IMR-90 (cell line): ENCODE data around the gene TEX52. TPM values are rescaled to one million over a fixed set of nuclear protein-coding genes. Genes with fewer than 3 reads are reported as not detected.
A peak's percentile ranks its signal among the peaks of the same experiment; 100 is the strongest.

ENCODE experiments used
- ATAC-seq: fragments of 200-7000 bp; cut with Tn5 transposase; 2 replicates; pipeline ENCODE4 v1.9.1; 2020; ENCODE audit warnings: low read depth, mild to moderate bottlenecking, moderate library complexity
- BruUV-seq: library from RNA; stranded (reverse); fragments of 400-500 nt; replicated peaks from 2 replicates; lab custom pipeline; 2021; lab: Mats Ljungman, UMichigan
- CTCF ChIA-PET: fragments of 300-600 bp; formaldehyde crosslinking; extraction: SDS; loops from one replicate; lab custom pipeline; 2021; ENCODE audit warnings: antibody characterized with exemption; lab: Yijun Ruan, JAX
- POLR2A ChIA-PET: fragments of 300-600 bp; sonication (Branson Sonifier 250); formaldehyde crosslinking; loops from one replicate; lab custom pipeline; 2022; ENCODE audit warnings: antibody characterized with exemption; ENCODE audit not compliant: unreplicated experiment; lab: Charles Lee
- DNase-seq: peaks from one replicate; pipeline ENCODE4 v3.0.0; 2013
- H2AFZ ChIP-seq: replicated peaks from 2 replicates; pipeline ENCODE3; 2013; ENCODE audit warnings: low read length, mild to moderate bottlenecking; ENCODE audit not compliant: poor library complexity
- H2AK5ac ChIP-seq: 2 replicates; pipeline ENCODE4 v1.6.1; 2013; ENCODE audit warnings: low read depth, low read length, inconsistent platforms
- H2AK9ac ChIP-seq: replicated peaks from 2 replicates; pipeline ENCODE3; 2013; ENCODE audit warnings: mild to moderate bottlenecking, low read depth, low read length, moderate library complexity; ENCODE audit not compliant: poor library complexity
- H2BK120ac ChIP-seq: 2 replicates; pipeline ENCODE4 v1.6.1; 2013; ENCODE audit warnings: low read depth, low read length, inconsistent platforms
- H2BK15ac ChIP-seq: 3 replicates; pipeline ENCODE4 v1.6.1; 2013; ENCODE audit warnings: low read depth, low read length, inconsistent platforms
- H2BK20ac ChIP-seq: 2 replicates; pipeline ENCODE4 v1.6.1; 2013; ENCODE audit warnings: low read depth, mild to moderate bottlenecking, inconsistent platforms, low read length, moderate library complexity
- H2BK5ac ChIP-seq: 2 replicates; pipeline ENCODE4 v1.6.1; 2013; ENCODE audit warnings: mild to moderate bottlenecking, low read depth, low read length, inconsistent platforms; ENCODE audit not compliant: poor library complexity, severe bottlenecking
- H3K14ac ChIP-seq: replicated peaks from 2 replicates; pipeline ENCODE4 v1.6.1; 2013; ENCODE audit warnings: low read depth, low read length, inconsistent platforms
- H3K18ac ChIP-seq: 2 replicates; pipeline ENCODE4 v1.6.1; 2013; ENCODE audit warnings: low read depth, low read length, control low read depth
- H3K23ac ChIP-seq: 2 replicates; pipeline ENCODE4 v1.6.1; 2013; ENCODE audit warnings: low read depth, low read length, inconsistent platforms
- H3K27ac ChIP-seq: 2 replicates; pipeline ENCODE4 v1.5.1; 2013; ENCODE audit warnings: mild to moderate bottlenecking, control low read depth, low read length; ENCODE audit not compliant: insufficient read depth
- H3K27me3 ChIP-seq: 2 replicates; pipeline ENCODE4 v1.6.1; 2013; ENCODE audit warnings: low read length; ENCODE audit not compliant: control insufficient read depth, insufficient read depth
- H3K36me3 ChIP-seq: 2 replicates; pipeline ENCODE4 v1.6.1; 2013; ENCODE audit warnings: low read length, mixed read lengths; ENCODE audit not compliant: control insufficient read depth, insufficient read depth
- H3K4ac ChIP-seq: 2 replicates; pipeline ENCODE4 v1.6.1; 2013; ENCODE audit warnings: low read depth, low read length, inconsistent platforms
- H3K4me1 ChIP-seq: 2 replicates; pipeline ENCODE4 v1.6.1; 2013; ENCODE audit warnings: low read length, mixed read lengths; ENCODE audit not compliant: control insufficient read depth, insufficient read depth
- H3K4me2 ChIP-seq: 2 replicates; pipeline ENCODE4 v1.6.1; 2013; ENCODE audit warnings: low read depth, mild to moderate bottlenecking, control low read depth, low read length, moderate library complexity
- H3K4me3 ChIP-seq: 2 replicates; pipeline ENCODE4 v1.5.1; 2013; ENCODE audit warnings: low read depth, mild to moderate bottlenecking, control low read depth, low read length, moderate library complexity; ENCODE audit not compliant: insufficient read depth
- H3K56ac ChIP-seq: 2 replicates; pipeline ENCODE4 v1.6.1; 2013; ENCODE audit warnings: low read length, inconsistent platforms; ENCODE audit not compliant: insufficient read depth; ENCODE audit errors: extremely low read depth
- H3K79me1 ChIP-seq, 2 experiments: 2 replicates each; pipeline ENCODE4 v1.6.1; 2013; ENCODE audit warnings: low read length in 2 of 2, inconsistent platforms in 1 of 2, low read depth in 1 of 2
- H3K9ac ChIP-seq: 2 replicates; pipeline ENCODE4 v1.6.1; 2013; ENCODE audit warnings: low read depth, low read length, control low read depth
- H3K9me1 ChIP-seq: 2 replicates; pipeline ENCODE4 v1.6.1; 2013; ENCODE audit warnings: low read length, inconsistent platforms; ENCODE audit not compliant: insufficient read depth
- H3K9me3 ChIP-seq: 2 replicates; pipeline ENCODE4 v1.6.1; 2013; ENCODE audit warnings: low read length; ENCODE audit not compliant: control insufficient read depth, insufficient read depth
- H4K20me1 ChIP-seq: 2 replicates; pipeline ENCODE4 v1.6.1; 2013; ENCODE audit warnings: low read length, inconsistent platforms; ENCODE audit not compliant: insufficient read depth
- H4K5ac ChIP-seq: 2 replicates; pipeline ENCODE4 v1.6.1; 2013; ENCODE audit warnings: mild to moderate bottlenecking, low read depth, low read length, control low read depth
- H4K8ac ChIP-seq, 2 experiments: 2 replicates each; pipeline ENCODE4 v1.6.1; 2013; ENCODE audit warnings: low read depth in 2 of 2, low read length in 2 of 2, control low read depth in 1 of 2, inconsistent platforms in 1 of 2
- H4K91ac ChIP-seq: 2 replicates; pipeline ENCODE4 v1.6.1; 2013; ENCODE audit warnings: low read depth, low read length, inconsistent platforms; ENCODE audit not compliant: insufficient read depth
- BHLHE40 ChIP-seq: fragments of 150-350 bp; IDR thresholded peaks from 2 replicates; pipeline ENCODE4 v1.6.1; 2016; ENCODE audit warnings: mild to moderate bottlenecking, low read depth, low read length
- FOS ChIP-seq: fragments of 150-350 bp; IDR thresholded peaks from 2 replicates; pipeline ENCODE4 v1.6.1; 2016; ENCODE audit warnings: low read depth, low read length
- NFE2L2 ChIP-seq: fragments of 150-350 bp; IDR thresholded peaks from 2 replicates; pipeline ENCODE4 v1.6.1; 2016; ENCODE audit warnings: low read depth, mild to moderate bottlenecking, low read length
- RCOR1 ChIP-seq: IDR thresholded peaks from 2 replicates; pipeline ENCODE4 v1.6.1; 2012; ENCODE audit warnings: mild to moderate bottlenecking, low read length, improper control_type of control experiment; ENCODE audit not compliant: insufficient replicate concordance
- WGBS, 2 experiments: methylation state at CpG; one replicate each; pipeline versions ENCODE4 v1.1.5 to v1.1.7; 2013; ENCODE audit warnings: missing lambda C conversion rate in 2 of 2; ENCODE audit not compliant: insufficient read length in 1 of 2; ENCODE audit errors: extremely low coverage in 2 of 2; 5-methylcytosine and 5-hydroxymethylcytosine counted together
- dilution Hi-C: fragments of 300-500 bp; cut with HindIII; formaldehyde crosslinking; loops from one replicate; pipeline ENCODE4 v1.14.3; 2018; ENCODE audit warnings: low sequenced_read_pairs; ENCODE audit not compliant: unreplicated experiment
- in situ Hi-C: fragments of 300-500 bp; cut with MboI; formaldehyde crosslinking; loops from 3 replicates; pipeline ENCODE4 v1.14.3; 2019; ENCODE audit warnings: low sequenced_read_pairs, inconsistent platforms, mixed read lengths
- intact Hi-C: fragments of 100-400 bp; cut with micrococcal nuclease; formaldehyde crosslinking; loops from 2 replicates; pipeline ENCODE4 v1.10.0; 2022
- polyA plus RNA-seq, 3 experiments: library from polyadenylated mRNA; depleted of rRNA; stranded (reverse); fragments of >200 nt; gene quantifications; 2 replicates each; pipeline ENCODE4 v1.2.3, GENCODE V29; 2012; ENCODE audit warnings: low replicate concordance in 1 of 3
- total RNA-seq: library from RNA; depleted of rRNA; stranded (reverse); fragments of >200 nt; gene quantifications from 2 replicates; pipeline ENCODE4 v1.2.3, GENCODE V29; 2012

The TEX52 gene
- total and polyA plus RNA-seq, 2 of the 4 experiments (the other 2 are of a cell fraction) = not detected

DNA sequence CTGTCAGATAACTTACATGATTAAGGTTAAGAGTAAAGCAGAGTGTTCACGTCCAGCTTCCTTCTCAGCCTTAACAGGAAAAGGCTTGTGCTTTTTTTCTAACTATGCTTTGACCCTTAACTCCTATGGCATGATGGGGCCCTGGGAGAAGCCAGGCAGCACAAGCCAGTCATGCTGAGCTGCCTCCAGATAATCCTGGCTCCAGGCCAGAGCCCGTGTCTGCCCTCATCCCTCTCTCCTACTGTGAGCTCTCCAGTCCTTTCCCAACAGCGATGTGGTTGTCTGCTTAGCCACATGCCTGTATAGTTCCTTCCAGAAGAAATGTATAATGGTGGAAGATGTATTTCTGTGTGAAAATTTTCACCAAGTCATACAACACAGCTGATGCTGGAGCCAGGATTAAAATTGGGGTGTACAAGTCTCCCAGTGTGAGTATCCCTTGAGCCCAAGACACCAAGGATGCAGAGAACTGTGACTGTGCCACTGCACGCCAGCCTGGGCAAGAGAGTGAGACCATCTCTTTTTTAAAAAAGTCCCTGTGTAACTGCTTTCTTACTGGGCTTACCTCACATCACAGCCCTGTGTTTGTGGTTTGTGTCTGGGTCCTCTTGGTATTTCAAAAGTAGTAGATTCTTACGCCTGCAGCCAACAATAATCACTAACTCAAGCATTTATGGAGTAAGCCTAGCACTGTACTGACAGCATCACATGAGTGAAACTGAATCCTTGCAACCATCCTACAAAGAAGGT is 52.3 kb downstream of the TEX52 start:
- Histone ChIP-seq H4K91ac (no peak overlapping the region), H3K27me3 (no peaks in the 10 kb centered on the region), H3K4ac (peak overlapping the region; percentile 40; the same call in 1 of the 2 replicates), H3K4me1 (peaks cover 13% of the 10 kb centered on the region), H3K4me2 (peak overlapping the region; percentile 45; the same call in 1 of the 2 replicates), H2BK20ac (no peak overlapping the region), H3K9ac (no peak overlapping the region; the same call in 1 of the 2 replicates), H4K5ac (no peak overlapping the region), H3K36me3 (peaks cover 24% of the 10 kb centered on the region), H2AK5ac (no peak overlapping the region; the same call in 1 of the 2 replicates), H2BK15ac (no peak overlapping the region; the same call in 2 of the 3 replicates), H2BK120ac (peak overlapping the region; percentile 11; the same call in 1 of the 2 replicates), H3K56ac (no peak overlapping the region), H3K9me3 (no peaks in the 10 kb centered on the region), H3K18ac (no peak overlapping the region), H3K79me1 (peaks cover 0 to 16% of the 10 kb centered on the region in 2 experiments; a peak in 1 of 4 replicates), H2BK5ac (peak overlapping the region; percentile 47), H4K8ac (peak overlapping the region in 1 of 2 experiments; percentile 51; a peak in 1 of 4 replicates), H3K4me3 (no peak overlapping the region), H2AFZ (no peak overlapping the region), H3K23ac (peak overlapping the region; percentile 26; the same call in 1 of the 2 replicates), H3K27ac (peak overlapping the region; percentile 36; the same call in 1 of the 2 replicates), H3K9me1 (0 out of 2 replicates have a peak, but pooled peaks cover 13% of the 10 kb centered on the region), H3K14ac (no peak overlapping the region), H4K20me1 (peaks cover 14% of the 10 kb centered on the region; the same call in 1 of the 2 replicates), H2AK9ac (peak overlapping the region; percentile 74)
- ATAC-seq (peak; percentile 92), DNase-seq (peak; percentile 82)
- POLR2A ChIA-PET = interaction anchor here (0.8 kb wide), 1 partner anchor 230 kb away, joined by 3 read pairs; no protein-coding TSS in a partner anchor
- peak; percentile 38; the same call in 1 of the 2 replicates for TF ChIP-seq NFE2L2
- TF ChIP-seq RCOR1 = no peak
- TF ChIP-seq BHLHE40 = 0 out of 2 replicates have a peak, but pooled peaks have one; percentile 17
- no peak for TF ChIP-seq FOS
- no CpG with 5 or more reads among the region's 5 CpGs for WGBS, 2 experiments
- CTCF ChIA-PET = interaction anchor here (1.1 kb wide), 1 partner anchor 65 kb away, joined by 3 read pairs; no protein-coding TSS in a partner anchor
- in situ Hi-C loops (no loop called here), dilution Hi-C loops (no loop called here), intact Hi-C loops (no loop called here)
- no TSS peak for BruUV-seq
